ENCODE results near the gene METAP1D. TPM values are rescaled to one million over a fixed set of nuclear protein-coding genes. Genes with fewer than 3 reads are reported as not detected.

The METAP1D gene
- total RNA-seq, 1 donor from 2014 or later: 4.8 TPM

Other genes with a start within 250 kb of the METAP1D start
- gene SLC25A12, start 105.7 kb upstream of the METAP1D start, total RNA-seq: 17.3 and 17.9 TPM in 2 replicates
- 39.8 and 60.1 TPM in 2 replicates for gene HAT1, start 77.5 kb upstream of the METAP1D start, total RNA-seq
- gene DLX1, start 85.6 kb downstream of the METAP1D start, total RNA-seq: not detected in 2 replicates
- 0.17 TPM in 1 of 2 replicates, not detected in the other for gene DLX2, start 102.9 kb downstream of the METAP1D start, total RNA-seq